ENCODE data around the gene CORO2B. TPM values are rescaled to one million over a fixed set of nuclear protein-coding genes. Genes with fewer than 3 reads are reported as not detected.

Gene CORO2B
- total and polyA plus RNA-seq, 2 experiments from 2014 or later: 1.6 to 4.6 TPM

- Histone ChIP-seq H3K9me2 (ENCODE audit: insufficient read depth) (no peaks in the 10 kb centered on the region), H2AFZ (no peak overlapping the region), H4K20me1 (replicated peaks; ENCODE audit: insufficient read depth) (no peaks in the 10 kb centered on the region), H3K79me2 (replicated peaks; ENCODE audit: insufficient read depth) (no peaks in the 10 kb centered on the region), H3K4me3 (no peak overlapping the region), H3K4me2 (no peak overlapping the region), H3K27ac (ENCODE audit: low read depth) (no peak overlapping the region), H3F3A (replicated peaks; ENCODE audit: low read depth) (0 out of 2 replicates have a peak, but pooled peaks cover 5% of the 10 kb centered on the region), H3K27me3 (ENCODE audit: insufficient read depth) (no peaks in the 10 kb centered on the region), H3K4me1 (ENCODE audit: insufficient read depth) (peaks cover 15% of the 10 kb centered on the region; the same call in 1 of the 2 replicates), H3K36me3 (ENCODE audit: insufficient read depth) (no peaks in the 10 kb centered on the region)
- TF ChIP-seq CTCF (conservative IDR thresholded peaks at IDR 0.05; ENCODE audit: low read depth in 2 of 2) (no peak), NANOG (IDR thresholded peaks at IDR 0.05; ENCODE audit: borderline replicate concordance) (no peak), STAT1 (IDR thresholded peaks at IDR 0.05; ENCODE audit: unreplicated experiment) (no peak), ZNF331 (CRISPR knock-in tag; IDR thresholded peaks at IDR 0.05; ENCODE audit: low read depth) (no peak), EZH2phosphoT487 (IDR thresholded peaks at IDR 0.05; ENCODE audit: unreplicated experiment) (no peak), ZNF462 (CRISPR knock-in tag; IDR thresholded peaks at IDR 0.05) (no peak), CREB1 (CRISPR knock-in tag; IDR thresholded peaks at IDR 0.05; ENCODE audit: low read depth) (no peak), EZH2 (IDR thresholded peaks at IDR 0.05; ENCODE audit: low read depth, unreplicated experiment) (no peak)
- peaks cover 3% of the 10 kb centered on the region; the same call in 2 of the 3 replicates for H3K9me3 Mint-ChIP-seq
- H3K27me3 Mint-ChIP-seq (ENCODE audit: insufficient read depth, low read depth, poor library complexity): peaks cover 20% of the 10 kb centered on the region
- H3K36me3 Mint-ChIP-seq (ENCODE audit: low read depth): peaks cover 4% of the 10 kb centered on the region; the same call in 1 of the 3 replicates
- H3K4me1 Mint-ChIP-seq: peaks cover 33% of the 10 kb centered on the region
- H3K27ac Mint-ChIP-seq: no peak overlapping the region
- no peak for ATAC-seq
- DNase-seq (ENCODE audit: low spot score): no peak
- no peak overlapping the region for H3K4me3 Mint-ChIP-seq
Observed at GRCh38 chr15:68697711-68698690, 119.2 kb downstream of the CORO2B start.

All from GM23338 (cell line).